ENCODE measurements around the gene CFAP210. TPM values are rescaled to one million over a fixed set of nuclear protein-coding genes. Genes with fewer than 3 reads are reported as not detected.

Gene CFAP210
- total RNA-seq, 1 experiment from 2014 or later: 0.20 TPM

- TF ChIP-seq ZNF532 (CRISPR knock-in tag; IDR thresholded peaks at IDR 0.05; ENCODE audit: borderline replicate concordance) (no peak), RORB (CRISPR knock-in tag; IDR thresholded peaks at IDR 0.05) (no peak), FOXJ3 (CRISPR knock-in tag; IDR thresholded peaks at IDR 0.05; ENCODE audit: borderline replicate concordance) (no peak), FOXP1 (CRISPR knock-in tag; IDR thresholded peaks at IDR 0.05; ENCODE audit: borderline replicate concordance) (no peak), ERG (CRISPR knock-in tag; IDR thresholded peaks at IDR 0.05) (no peak), SP1 (CRISPR knock-in tag; conservative IDR thresholded peaks at IDR 0.05) (no peak; the same call in 1 of the 2 replicates), ZSCAN18 (CRISPR knock-in tag; IDR thresholded peaks at IDR 0.05) (no peak), SMAD4 (CRISPR knock-in tag; IDR thresholded peaks at IDR 0.05) (peak; percentile 72; the same call in 1 of the 2 replicates), USF1 (CRISPR knock-in tag; IDR thresholded peaks at IDR 0.05) (peak; percentile 43; the same call in 1 of the 2 replicates), GABPB1 (CRISPR knock-in tag; IDR thresholded peaks at IDR 0.05) (peak; percentile 85), ZBTB21 (CRISPR knock-in tag; IDR thresholded peaks at IDR 0.05; ENCODE audit: borderline replicate concordance) (no peak), FOXP4 (CRISPR knock-in tag; IDR thresholded peaks at IDR 0.05) (peak; percentile 90)
These were observed at the start of gene CFAP210, which contains the start of gene PHOSPHO2 (continued) for GRCh38 chr2:169694113-169694893.

GRCh38 chr2:169743549-169743948 lies 49.3 kb upstream of the CFAP210 start:
- peaks cover 7% of the 10 kb centered on the region for H3K4me1 Mint-ChIP-seq
- no peak overlapping the region for H3K4me3 Mint-ChIP-seq
- H3K27me3 Mint-ChIP-seq (ENCODE audit: low read depth): no peaks in the 10 kb centered on the region
- ChIA-PET CTCF (no interaction called here), POLR2A (no interaction called here)
- ATAC-seq (no peak), DNase-seq (ENCODE audit: low spot score) (no peak)
- H3K27ac Mint-ChIP-seq: no peak overlapping the region
- peaks cover 52% of the 10 kb centered on the region for H3K36me3 Mint-ChIP-seq
- no peaks in the 10 kb centered on the region for H3K9me3 Mint-ChIP-seq
- TF ChIP-seq ZNF396 (CRISPR knock-in tag; IDR thresholded peaks at IDR 0.05; ENCODE audit: borderline replicate concordance) (no peak), ZNF425 (CRISPR knock-in tag; conservative IDR thresholded peaks at IDR 0.05) (no peak), SP1 (CRISPR knock-in tag; conservative IDR thresholded peaks at IDR 0.05) (no peak), TCF7 (CRISPR knock-in tag; IDR thresholded peaks at IDR 0.05; ENCODE audit: low read depth) (no peak), ERG (CRISPR knock-in tag; IDR thresholded peaks at IDR 0.05) (no peak), SOX15 (CRISPR knock-in tag; IDR thresholded peaks at IDR 0.05) (no peak), HMGXB4 (CRISPR knock-in tag; IDR thresholded peaks at IDR 0.05) (no peak)
